GM19193 (cell line): ENCODE data around the gene STEEP1.

Experiments used
- POLR2A ChIP-seq: IDR thresholded peaks from 4 replicates; pipeline ENCODE4 v1.6.1; 2011; ENCODE audit not compliant: insufficient read depth, insufficient read length; ENCODE audit errors: extremely low read depth

Gene STEEP1

GRCh38 chrX:119570351-119570835 is 5.2 kb upstream of the STEEP1 start:
- no peak for TF ChIP-seq POLR2A

- no peak for TF ChIP-seq POLR2A
Measured at GRCh38 chrX:119552508-119552907, 12.7 kb downstream of the STEEP1 start.

- TF ChIP-seq POLR2A: no peak
Measured at GRCh38 chrX:119549327-119550016, 15.7 kb downstream of the STEEP1 start.

GRCh38 chrX:119541188-119541587 is 24.0 kb downstream of the STEEP1 start:
- no peak for TF ChIP-seq POLR2A

GRCh38 chrX:119539872-119540271 is 25.3 kb downstream of the STEEP1 start:
- no peak for TF ChIP-seq POLR2A

- TF ChIP-seq POLR2A: no peak
Measured at GRCh38 chrX:119537487-119537886, 27.7 kb downstream of the STEEP1 start.

- no peak for TF ChIP-seq POLR2A
Measured at GRCh38 chrX:119529345-119530276, 35.6 kb downstream of the STEEP1 start.

GRCh38 chrX:119523664-119524184 is 41.5 kb downstream of the STEEP1 start:
- no peak for TF ChIP-seq POLR2A

GRCh38 chrX:119521246-119521645 is 44.0 kb downstream of the STEEP1 start:
- no peak for TF ChIP-seq POLR2A

GRCh38 chrX:119518371-119518770 is 46.8 kb downstream of the STEEP1 start:
- no peak for TF ChIP-seq POLR2A

- TF ChIP-seq POLR2A: no peak
Measured at GRCh38 chrX:119516157-119516702, 49.0 kb downstream of the STEEP1 start.

- no peak for TF ChIP-seq POLR2A
Measured at GRCh38 chrX:119512146-119512800, 52.9 kb downstream of the STEEP1 start.

- TF ChIP-seq POLR2A: no peak
Measured at GRCh38 chrX:119507206-119507605, 58.0 kb downstream of the STEEP1 start.

GRCh38 chrX:119505945-119506344 is 59.3 kb downstream of the STEEP1 start:
- no peak for TF ChIP-seq POLR2A

GRCh38 chrX:119503484-119503861 is 61.7 kb downstream of the STEEP1 start:
- no peak for TF ChIP-seq POLR2A
